GM18520 (cell line): Measurements from ENCODE around the gene CREB5.
A peak's percentile ranks its signal among the peaks of the same experiment; 100 is the strongest.
"Not testable (repeated sequence)": the region's sequence is repeated elsewhere in the genome, so short reads cannot be mapped to it uniquely, and the experiment has no call there.

Experiments
- ATAC-seq: cut with Tn5 transposase; IDR thresholded peaks from one replicate; pipeline ENCODE4 v1.9.1; 2021; ENCODE audit not compliant: unreplicated experiment

The CREB5 gene

GRCh38 chr7:28799619-28800018, 387.3 kb downstream of the CREB5 start:
- ATAC-seq = no peak

GRCh38 chr7:28800150-28800549, 387.8 kb downstream of the CREB5 start:
- no peak for ATAC-seq

- no peak for ATAC-seq
Measured at GRCh38 chr7:28802450-28802849, 390.1 kb downstream of the CREB5 start.

GRCh38 chr7:28804157-28804556, 391.8 kb downstream of the CREB5 start:
- ATAC-seq = no peak

DNA sequence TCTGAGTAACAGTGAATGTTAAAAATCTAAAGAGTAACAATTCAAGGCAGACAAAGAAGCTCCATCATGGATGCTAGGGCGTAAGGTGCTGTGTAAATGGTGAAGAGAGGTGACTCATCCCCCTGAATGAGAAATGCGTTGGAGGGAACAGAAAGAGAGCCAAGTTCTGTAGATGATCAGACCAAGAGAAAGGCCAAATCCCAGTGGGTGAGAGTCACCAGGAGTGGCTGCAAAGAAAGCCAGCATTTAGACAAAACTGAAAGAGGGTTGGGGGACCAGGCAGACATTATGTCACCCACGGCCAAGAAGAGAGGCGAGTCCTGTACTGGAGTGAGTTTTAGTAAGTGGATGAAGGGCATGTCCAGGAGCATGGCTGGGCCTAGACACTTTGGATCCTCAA, 392.7 kb downstream of the CREB5 start:
- no peak for ATAC-seq

- ATAC-seq = no peak
Measured at GRCh38 chr7:28806841-28807240, 394.5 kb downstream of the CREB5 start.

DNA sequence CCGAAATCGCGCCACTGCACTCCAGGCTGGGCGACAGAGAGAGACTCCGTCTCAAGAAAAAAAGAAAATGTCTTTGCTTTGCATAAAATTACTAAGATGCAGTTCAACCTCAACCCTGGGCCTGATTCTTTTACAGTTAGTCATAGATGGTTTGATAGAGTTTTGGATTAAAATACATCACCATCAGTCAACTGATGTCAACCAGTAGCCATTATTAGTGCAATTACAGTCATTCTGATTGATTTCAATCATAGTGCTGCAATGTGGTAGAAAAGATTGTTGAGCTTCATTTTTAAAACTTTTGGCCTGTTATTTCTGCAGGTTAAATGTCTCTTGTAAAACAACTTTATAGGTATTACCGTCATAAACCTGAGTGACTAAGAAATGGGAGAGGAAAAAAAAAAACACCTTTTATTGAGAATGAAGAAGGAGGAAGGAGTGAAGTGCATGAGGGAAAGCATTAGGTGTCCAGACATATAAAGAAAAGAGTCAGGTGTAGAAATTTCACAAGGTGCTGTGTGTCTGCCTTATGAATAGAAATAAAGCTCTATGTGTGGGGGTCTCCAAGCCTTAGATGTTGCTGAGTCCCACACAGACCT, 395.2 kb downstream of the CREB5 start:
- ATAC-seq = no peak

GRCh38 chr7:28808796-28809533, 396.6 kb downstream of the CREB5 start:
- ATAC-seq = peak; percentile 38

DNA sequence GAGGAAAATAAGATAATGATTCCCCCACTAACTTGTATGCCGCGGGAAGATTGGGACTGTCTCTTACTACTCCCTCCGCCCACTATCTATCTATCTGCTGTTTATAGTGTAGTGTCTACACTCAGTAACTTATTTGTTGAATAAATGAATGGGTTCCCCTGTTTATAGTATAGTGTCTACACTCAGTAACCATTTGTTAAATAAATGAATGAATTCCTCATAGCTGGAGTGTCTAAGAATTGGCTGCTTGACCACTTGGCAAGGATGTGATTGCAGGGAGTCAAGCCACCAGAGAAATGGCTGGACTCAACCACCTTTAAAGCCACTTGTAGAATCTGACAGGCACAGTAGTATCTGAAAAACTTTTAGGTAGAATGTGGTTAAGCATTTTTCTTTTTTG, 398.7 kb downstream of the CREB5 start:
- ATAC-seq = no peak

GRCh38 chr7:28811701-28812430, 399.5 kb downstream of the CREB5 start:
- no peak for ATAC-seq

GRCh38 chr7:28812616-28813015, 400.3 kb downstream of the CREB5 start:
- ATAC-seq = no peak

GRCh38 chr7:28813243-28813962, 401.1 kb downstream of the CREB5 start:
- no peak for ATAC-seq

- ATAC-seq = peak; percentile 10
Measured at GRCh38 chr7:28815369-28815927, 403.1 kb downstream of the CREB5 start.

- ATAC-seq = peak; percentile 61
Measured at GRCh38 chr7:28815928-28816373, 403.6 kb downstream of the CREB5 start.

- no peak for ATAC-seq
Measured at GRCh38 chr7:28818996-28819395, 406.7 kb downstream of the CREB5 start.

DNA sequence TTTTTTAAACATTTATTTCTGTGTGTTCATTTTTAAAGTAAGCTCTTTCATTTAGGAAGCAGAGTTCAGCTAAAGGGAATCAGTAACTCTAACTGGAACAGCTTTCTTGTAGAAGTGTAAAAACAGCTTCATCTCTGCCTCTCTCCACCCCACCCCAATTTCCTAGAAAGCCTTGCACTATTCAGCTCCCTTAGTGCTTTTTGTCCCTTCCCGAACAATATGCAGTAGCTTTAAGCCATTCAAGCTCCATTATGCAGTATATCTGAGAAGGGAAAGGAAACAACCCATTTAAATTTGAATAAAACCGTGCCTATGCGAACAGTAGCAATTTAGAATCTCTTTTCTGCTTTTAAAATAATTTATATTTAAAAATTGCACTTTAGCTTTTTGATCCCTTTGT, 411.3 kb downstream of the CREB5 start:
- no peak for ATAC-seq

DNA sequence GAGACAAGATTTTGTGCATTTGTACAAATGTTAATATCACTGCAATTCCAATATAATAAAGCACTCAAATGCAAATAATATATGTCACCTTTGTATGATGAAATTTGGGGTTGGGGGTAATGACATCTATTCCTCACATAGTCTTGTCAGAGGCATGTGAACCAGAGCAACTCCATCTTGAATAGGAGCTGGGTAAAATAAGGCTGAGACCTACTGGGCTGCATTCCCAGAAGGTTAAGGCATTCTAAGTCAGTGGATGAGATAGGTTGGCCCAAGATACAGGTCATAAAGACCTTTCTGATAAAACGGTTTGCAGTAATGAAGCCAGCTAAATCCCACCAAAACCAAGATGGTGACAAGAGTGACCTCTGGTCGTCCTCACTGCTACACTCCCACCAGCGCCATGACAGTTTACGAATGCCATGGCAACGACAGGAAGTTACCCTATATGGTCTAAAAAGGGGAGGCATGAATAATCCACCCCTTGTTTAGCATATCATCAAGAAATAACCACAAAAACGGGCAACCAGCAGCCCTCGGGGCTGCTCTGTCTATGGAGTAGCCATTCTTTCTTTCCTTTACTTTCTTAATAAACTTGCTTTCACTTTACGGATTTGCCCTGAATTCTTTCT, 413.6 kb downstream of the CREB5 start:
- not testable (repeated sequence) for ATAC-seq

- no peak for ATAC-seq
Measured at GRCh38 chr7:28830846-28831245, 418.5 kb downstream of the CREB5 start.

DNA sequence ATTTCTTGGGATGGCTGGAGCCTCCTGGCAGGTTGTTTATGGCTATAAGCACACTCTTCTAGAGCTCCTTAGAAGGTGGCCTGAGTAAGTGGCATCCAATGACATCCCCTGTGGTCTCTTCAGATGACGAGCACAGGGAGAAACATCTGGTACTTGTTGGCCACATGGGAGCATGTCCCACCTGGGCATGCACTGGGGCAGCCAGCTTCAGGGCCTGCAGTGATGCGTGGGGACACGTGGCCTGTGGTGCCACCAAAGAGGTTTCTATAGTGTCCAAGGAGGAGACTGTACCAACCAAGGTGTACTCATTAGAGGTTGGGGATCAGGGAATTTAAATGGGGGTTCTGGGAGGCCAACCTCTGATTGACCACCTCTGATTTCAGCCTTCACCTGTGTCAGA, 420.4 kb downstream of the CREB5 start:
- no peak for ATAC-seq

- no peak for ATAC-seq
Measured at GRCh38 chr7:28835800-28836199, 423.5 kb downstream of the CREB5 start.

GRCh38 chr7:28836716-28837115, 424.4 kb downstream of the CREB5 start:
- no peak for ATAC-seq
